ENCODE results near the gene IFITM1.
A peak's percentile ranks its signal among the peaks of the same experiment; 100 is the strongest.
"Not testable (repeated sequence)": the region's sequence is repeated elsewhere in the genome, so short reads cannot be mapped to it uniquely, and the experiment has no call there.

The IFITM1 gene

DNA sequence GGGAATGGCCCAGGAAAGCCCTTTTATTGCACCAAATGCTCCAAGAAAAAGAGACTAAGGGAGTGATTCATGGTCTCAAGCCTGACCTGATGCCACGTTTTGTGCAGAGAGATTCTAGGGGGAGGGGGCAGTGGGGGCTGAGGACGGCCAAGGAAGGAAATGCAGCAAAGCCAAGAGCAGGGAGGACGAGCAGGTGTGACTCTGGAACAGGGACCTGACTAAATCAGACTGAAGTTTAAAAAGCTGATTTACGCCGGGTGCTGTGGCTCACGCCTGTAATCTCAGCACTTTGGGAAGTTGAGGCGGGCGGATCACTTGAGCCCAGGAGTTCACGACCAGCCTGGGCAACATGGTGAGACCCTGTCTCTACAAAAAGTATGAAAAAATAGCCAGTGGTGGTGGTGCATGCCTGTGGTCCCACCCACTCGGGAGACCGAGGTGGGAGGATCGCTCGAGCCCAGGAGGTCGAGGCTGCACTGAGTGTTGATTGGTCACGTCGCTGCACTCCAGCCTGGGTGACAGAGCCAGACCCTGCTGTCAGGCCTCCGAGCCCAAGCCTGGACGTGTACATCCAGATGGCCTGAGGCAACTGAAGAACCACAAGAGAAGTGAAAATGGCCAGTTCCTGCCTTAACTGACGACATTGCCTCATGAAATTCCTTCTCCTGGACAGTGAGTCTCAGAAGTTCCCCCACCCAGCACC is 17.7 kb downstream of the IFITM1 start:
- H3K27me3 Mint-ChIP-seq: no peaks in the 10 kb centered on the region
- peak overlapping the region; percentile 72 for H3K4me3 Mint-ChIP-seq
- peaks cover 1% of the 10 kb centered on the region for H3K36me3 Mint-ChIP-seq (ENCODE audit: insufficient read depth)
- H3K27ac Mint-ChIP-seq (ENCODE audit: low read depth): peak overlapping the region; percentile 86
- DNase-seq (ENCODE audit: low spot score in 2 of 2) (no peak), ATAC-seq (replicated peaks; ENCODE audit: extremely low read depth, poor library complexity, severe bottlenecking) (no peak)
- H3K9me3 Mint-ChIP-seq: no peaks in the 10 kb centered on the region
- H3K4me1 Mint-ChIP-seq: peaks cover 50% of the 10 kb centered on the region

DNA sequence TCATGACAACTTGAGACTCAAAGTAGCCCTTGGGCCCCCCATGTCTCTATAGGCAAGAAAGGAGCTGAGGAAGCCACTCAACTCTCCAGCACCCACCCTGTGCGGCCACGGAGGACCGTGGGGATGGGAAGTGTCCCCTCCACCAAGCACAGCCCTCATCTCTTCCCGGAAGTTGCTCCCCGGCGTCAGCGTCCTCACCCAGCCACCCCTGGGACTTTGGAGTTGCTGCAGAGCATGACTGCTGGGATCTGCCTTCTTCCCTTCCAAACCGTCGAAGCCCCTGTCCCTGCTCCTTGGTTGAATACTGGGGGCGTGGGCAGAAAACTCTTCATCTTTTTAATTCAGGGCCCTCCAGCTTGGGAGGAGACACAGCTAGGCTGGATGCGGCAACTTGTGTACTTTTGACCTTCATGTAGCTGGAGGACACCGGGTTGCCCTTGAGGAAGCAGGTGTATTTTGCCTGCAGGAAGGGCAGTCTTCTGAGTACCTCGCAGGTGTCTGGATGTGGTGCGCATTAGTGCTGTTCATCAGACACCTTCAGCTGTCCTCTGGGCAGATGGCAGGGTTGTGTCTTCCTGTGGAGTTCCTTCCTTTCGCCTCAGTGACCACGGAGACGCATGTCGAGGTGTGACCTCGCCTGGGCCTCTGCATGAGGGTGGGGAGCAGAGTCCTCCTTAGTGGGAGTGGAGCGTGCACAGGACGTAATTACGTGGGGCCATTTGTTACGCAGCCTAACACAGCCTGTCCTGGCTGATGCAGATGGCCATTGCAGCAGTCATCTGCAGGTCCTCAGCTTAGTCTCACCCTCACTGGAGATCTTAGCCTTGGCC is 19.0 kb downstream of the IFITM1 start:
- no peak overlapping the region for H3K4me3 Mint-ChIP-seq
- no peaks in the 10 kb centered on the region for H3K27me3 Mint-ChIP-seq
- ATAC-seq (replicated peaks; ENCODE audit: extremely low read depth, poor library complexity, severe bottlenecking): no peak
- no peak for DNase-seq (ENCODE audit: low spot score in 2 of 2)
- H3K4me1 Mint-ChIP-seq: peaks cover 44% of the 10 kb centered on the region
- no peaks in the 10 kb centered on the region for H3K9me3 Mint-ChIP-seq
- no peak overlapping the region for H3K27ac Mint-ChIP-seq (ENCODE audit: low read depth)
- peaks cover 1% of the 10 kb centered on the region for H3K36me3 Mint-ChIP-seq (ENCODE audit: insufficient read depth)

GRCh38 chr11:333616-334263 is 19.9 kb downstream of the IFITM1 start:
- H3K9me3 Mint-ChIP-seq; H3K27me3 Mint-ChIP-seq; DNase-seq (ENCODE audit: low spot score in 2 of 2); ATAC-seq (replicated peaks; ENCODE audit: extremely low read depth, poor library complexity, severe bottlenecking); H3K4me3 Mint-ChIP-seq; H3K36me3 Mint-ChIP-seq (ENCODE audit: insufficient read depth); H3K27ac Mint-ChIP-seq (ENCODE audit: low read depth): not testable (repeated sequence)
- H3K4me1 Mint-ChIP-seq: peaks cover 44% of the 10 kb centered on the region

DNA sequence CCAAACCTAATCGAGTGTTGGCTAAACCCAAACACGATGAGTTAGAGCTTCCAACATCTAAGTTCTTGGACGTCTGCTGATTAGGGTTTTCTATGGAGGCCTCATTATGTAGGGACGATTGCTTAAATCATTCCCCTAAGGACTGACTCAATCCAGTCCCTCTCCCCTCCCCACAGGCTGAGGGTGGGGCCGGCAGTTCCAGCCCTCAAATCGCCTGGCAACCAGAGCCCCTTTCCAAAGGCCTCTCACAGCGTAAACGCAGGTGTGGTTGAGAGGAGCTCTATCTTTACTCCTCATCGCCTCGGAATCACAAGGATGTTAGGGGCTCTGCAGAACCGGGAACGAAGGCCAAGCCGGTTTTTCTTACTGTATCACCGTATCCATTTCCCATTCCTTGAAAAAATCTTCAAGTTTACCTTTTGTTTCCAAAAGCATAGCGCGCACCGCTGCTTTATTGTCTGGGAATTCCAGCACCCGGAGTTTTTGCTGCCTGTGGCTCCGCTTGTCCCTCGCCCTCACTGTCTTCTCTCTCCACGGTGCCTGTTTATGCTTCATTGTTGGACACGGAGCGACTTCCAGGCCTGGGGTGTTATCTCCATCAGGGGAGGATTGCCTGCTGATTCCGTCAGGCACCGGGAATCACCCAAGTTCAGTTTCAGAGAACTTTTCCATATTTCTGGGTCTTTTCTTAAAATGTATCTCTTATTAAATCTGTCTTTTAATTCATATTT is 20.6 kb downstream of the IFITM1 start:
- H3K27me3 Mint-ChIP-seq: no peaks in the 10 kb centered on the region
- ATAC-seq (replicated peaks; ENCODE audit: extremely low read depth, poor library complexity, severe bottlenecking) (no peak), DNase-seq (ENCODE audit: low spot score in 2 of 2) (no peak)
- peaks cover 1% of the 10 kb centered on the region for H3K36me3 Mint-ChIP-seq (ENCODE audit: insufficient read depth)
- H3K27ac Mint-ChIP-seq (ENCODE audit: low read depth): no peak overlapping the region
- H3K4me3 Mint-ChIP-seq: no peak overlapping the region
- no peaks in the 10 kb centered on the region for H3K9me3 Mint-ChIP-seq
- peaks cover 38% of the 10 kb centered on the region for H3K4me1 Mint-ChIP-seq

GRCh38 chr11:335779-336658 is 22.2 kb downstream of the IFITM1 start:
- DNase-seq (ENCODE audit: low spot score in 2 of 2) (no peak), ATAC-seq (replicated peaks; ENCODE audit: extremely low read depth, poor library complexity, severe bottlenecking) (no peak)
- peaks cover 22% of the 10 kb centered on the region for H3K4me1 Mint-ChIP-seq
- peaks cover 1% of the 10 kb centered on the region for H3K36me3 Mint-ChIP-seq (ENCODE audit: insufficient read depth)
- no peak overlapping the region for H3K4me3 Mint-ChIP-seq
- H3K27me3 Mint-ChIP-seq: no peaks in the 10 kb centered on the region
- no peaks in the 10 kb centered on the region for H3K9me3 Mint-ChIP-seq
- H3K27ac Mint-ChIP-seq (ENCODE audit: low read depth): peak overlapping the region; percentile 11

GRCh38 chr11:336659-337198 is 22.9 kb downstream of the IFITM1 start:
- Mint-ChIP-seq H3K27ac (ENCODE audit: low read depth) (peak overlapping the region; percentile 18), H3K27me3 (no peaks in the 10 kb centered on the region), H3K4me3 (no peak overlapping the region)

DNA sequence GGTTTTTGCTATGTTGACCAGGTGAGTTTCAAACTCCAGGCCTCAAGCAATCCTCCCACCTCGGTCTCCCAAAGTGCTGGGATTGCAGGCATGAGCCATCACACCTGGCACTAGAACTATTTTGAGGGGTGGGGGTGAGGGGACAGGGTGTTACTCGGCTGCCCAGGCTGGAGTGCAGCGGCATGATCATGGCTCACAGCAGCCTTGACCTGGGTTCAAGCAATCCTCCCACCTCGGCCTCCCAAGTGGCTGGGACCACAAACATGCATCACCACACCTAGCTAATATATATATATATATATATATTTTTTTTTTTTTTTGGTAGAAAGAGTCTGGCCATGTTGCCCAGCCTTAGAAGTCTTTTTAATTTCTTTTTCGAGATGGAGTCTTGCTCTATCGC is 23.9 kb downstream of the IFITM1 start:
- Mint-ChIP-seq H3K27ac (ENCODE audit: low read depth) (no peak overlapping the region), H3K36me3 (ENCODE audit: insufficient read depth) (peaks cover under 1% of the 10 kb centered on the region), H3K9me3 (no peaks in the 10 kb centered on the region), H3K4me1 (peaks cover 15% of the 10 kb centered on the region), H3K4me3 (no peak overlapping the region), H3K27me3 (no peaks in the 10 kb centered on the region)
- DNase-seq (ENCODE audit: low spot score in 2 of 2) (no peak), ATAC-seq (replicated peaks; ENCODE audit: extremely low read depth, poor library complexity, severe bottlenecking) (no peak)

More at GRCh38 chr11:336659-337198, 22.9 kb downstream of the IFITM1 start:
- no peaks in the 10 kb centered on the region for H3K9me3 Mint-ChIP-seq
- H3K36me3 Mint-ChIP-seq (ENCODE audit: insufficient read depth): peaks cover 1% of the 10 kb centered on the region
- no peak for DNase-seq (ENCODE audit: low spot score in 2 of 2)
- peaks cover 15% of the 10 kb centered on the region for H3K4me1 Mint-ChIP-seq
- ATAC-seq (replicated peaks; ENCODE audit: extremely low read depth, poor library complexity, severe bottlenecking): no peak

- Mint-ChIP-seq H3K4me1 (peaks cover 15% of the 10 kb centered on the region), H3K27me3 (no peaks in the 10 kb centered on the region), H3K36me3 (ENCODE audit: insufficient read depth) (no peaks in the 10 kb centered on the region), H3K9me3 (no peaks in the 10 kb centered on the region), H3K27ac (ENCODE audit: low read depth) (no peak overlapping the region), H3K4me3 (no peak overlapping the region)
- ATAC-seq (replicated peaks; ENCODE audit: extremely low read depth, poor library complexity, severe bottlenecking) (no peak), DNase-seq (ENCODE audit: low spot score in 2 of 2) (no peak)
These were observed 26.1 kb downstream of the IFITM1 start for GRCh38 chr11:339963-340362.

DNA sequence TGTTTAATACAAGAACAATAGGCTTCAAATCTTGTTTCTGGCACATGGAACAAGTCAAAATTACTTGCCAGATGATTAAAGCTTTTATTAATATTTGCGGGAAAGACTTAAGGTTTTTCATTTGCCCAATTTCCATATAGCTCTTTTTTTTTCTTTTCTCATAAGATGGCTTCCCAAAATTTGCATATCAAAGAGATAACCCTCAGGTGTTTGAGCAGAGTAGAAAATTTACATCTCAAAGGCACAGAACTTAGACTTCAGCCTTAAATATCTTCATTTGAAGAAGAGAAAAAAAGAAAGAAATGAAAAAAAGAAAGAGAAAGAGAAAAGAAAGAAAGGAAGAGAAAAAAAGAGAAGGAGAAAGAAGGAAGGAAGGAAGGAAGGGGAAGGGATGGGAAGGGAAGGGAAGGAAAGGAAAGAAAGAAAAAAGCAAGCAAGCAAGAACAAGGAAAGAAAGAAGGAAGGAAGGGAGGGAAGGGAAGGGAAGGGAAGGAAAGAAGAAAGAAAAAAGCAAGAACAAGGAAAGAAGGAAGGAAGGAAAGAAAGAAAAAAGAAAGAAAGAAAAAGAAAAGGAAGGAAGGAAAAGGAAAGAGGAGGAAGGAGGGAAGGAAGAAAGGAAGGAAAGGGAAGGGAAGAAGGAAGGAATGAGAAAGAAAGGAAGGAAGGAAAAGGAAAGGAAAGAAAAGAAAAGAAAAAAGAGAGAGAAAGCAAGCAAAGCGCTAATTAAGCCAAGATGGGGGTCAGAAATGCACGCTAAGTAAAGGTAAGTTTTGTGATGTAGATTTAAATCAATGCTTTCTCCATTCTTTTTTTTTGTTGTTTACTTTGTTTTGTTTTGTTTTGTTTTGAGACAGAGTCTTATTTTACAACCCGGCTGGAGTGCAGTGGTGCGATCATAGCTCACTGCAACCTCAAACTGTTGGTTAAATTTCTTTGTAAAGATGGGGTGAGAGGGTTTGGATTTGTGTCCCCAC is 27.0 kb downstream of the IFITM1 start:
- H3K27ac Mint-ChIP-seq (ENCODE audit: low read depth): no peak overlapping the region
- H3K36me3 Mint-ChIP-seq (ENCODE audit: insufficient read depth): no peaks in the 10 kb centered on the region
- no peak overlapping the region for H3K4me3 Mint-ChIP-seq
- H3K9me3 Mint-ChIP-seq: no peaks in the 10 kb centered on the region
- H3K27me3 Mint-ChIP-seq: no peaks in the 10 kb centered on the region
- no peak for ATAC-seq (replicated peaks; ENCODE audit: extremely low read depth, poor library complexity, severe bottlenecking)
- peaks cover 11% of the 10 kb centered on the region for H3K4me1 Mint-ChIP-seq
- no peak for DNase-seq (ENCODE audit: low spot score in 2 of 2)

DNA sequence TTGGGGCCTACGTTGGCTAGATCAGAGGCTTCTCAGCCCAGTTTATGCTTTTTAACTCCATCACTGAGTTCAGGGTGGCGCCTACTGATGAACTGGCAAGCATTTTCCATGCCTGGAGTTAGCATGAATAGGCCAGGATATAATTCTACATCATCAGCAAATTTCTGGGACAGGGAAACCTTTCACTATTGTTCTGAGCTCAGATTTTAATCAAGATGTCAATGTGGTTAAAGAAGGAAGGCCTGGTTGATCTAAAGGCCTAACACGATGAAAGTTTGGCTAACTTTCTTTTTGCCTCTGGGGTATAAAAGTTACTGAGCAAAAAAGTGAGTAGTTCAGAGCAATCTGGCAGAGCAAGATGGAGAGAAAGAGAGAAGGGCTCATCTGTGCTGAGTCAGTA is 28.5 kb downstream of the IFITM1 start:
- Mint-ChIP-seq H3K27me3 (no peaks in the 10 kb centered on the region), H3K4me3 (no peak overlapping the region), H3K27ac (ENCODE audit: low read depth) (no peak overlapping the region), H3K9me3 (no peaks in the 10 kb centered on the region), H3K4me1 (no peaks in the 10 kb centered on the region), H3K36me3 (ENCODE audit: insufficient read depth) (no peaks in the 10 kb centered on the region)
- ATAC-seq (replicated peaks; ENCODE audit: extremely low read depth, poor library complexity, severe bottlenecking) (no peak), DNase-seq (ENCODE audit: low spot score in 2 of 2) (no peak)
